ENCODE results near the gene EPHB1.
"Not testable (repeated sequence)": the region's sequence is repeated elsewhere in the genome, so short reads cannot be mapped to it uniquely, and the experiment has no call there.

EPHB1 gene

DNA sequence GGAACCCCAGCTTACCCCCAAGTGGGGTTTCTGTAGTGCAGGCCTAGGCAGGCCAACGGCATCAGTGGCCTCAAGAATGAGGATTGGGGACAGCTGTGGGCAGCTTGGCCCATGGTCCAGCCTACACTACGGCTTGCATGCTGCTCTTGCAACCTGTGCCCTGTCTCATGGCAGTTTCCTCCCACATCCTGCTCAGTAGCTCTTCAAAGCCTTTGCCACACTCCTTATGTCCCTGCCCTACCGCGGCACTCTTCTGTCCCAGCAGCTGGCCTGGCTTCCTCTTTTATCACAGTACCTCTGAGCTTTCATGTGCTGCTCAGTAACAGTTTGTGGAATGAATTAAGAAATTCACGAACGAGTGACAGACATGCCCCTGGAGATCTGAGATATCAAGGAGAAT is 431.0 kb downstream of the EPHB1 start:
- Histone ChIP-seq H3K27ac (no peak overlapping the region), H3K4me3 (ENCODE audit: low read depth in 1 of 2, low read length in 1 of 2) (no peak overlapping the region), H3K4me1 (ENCODE audit: control insufficient read depth in 1 of 2, insufficient read depth in 1 of 2, low read depth in 1 of 2, low read length in 1 of 2) (peaks cover 0 to 10% of the 10 kb centered on the region in 2 experiments), H3K36me3 (no peaks in the 10 kb centered on the region), H3K9me3 (no peaks in the 10 kb centered on the region), H3K27me3 (no peaks in the 10 kb centered on the region)
- TF ChIP-seq, protein P1, sequence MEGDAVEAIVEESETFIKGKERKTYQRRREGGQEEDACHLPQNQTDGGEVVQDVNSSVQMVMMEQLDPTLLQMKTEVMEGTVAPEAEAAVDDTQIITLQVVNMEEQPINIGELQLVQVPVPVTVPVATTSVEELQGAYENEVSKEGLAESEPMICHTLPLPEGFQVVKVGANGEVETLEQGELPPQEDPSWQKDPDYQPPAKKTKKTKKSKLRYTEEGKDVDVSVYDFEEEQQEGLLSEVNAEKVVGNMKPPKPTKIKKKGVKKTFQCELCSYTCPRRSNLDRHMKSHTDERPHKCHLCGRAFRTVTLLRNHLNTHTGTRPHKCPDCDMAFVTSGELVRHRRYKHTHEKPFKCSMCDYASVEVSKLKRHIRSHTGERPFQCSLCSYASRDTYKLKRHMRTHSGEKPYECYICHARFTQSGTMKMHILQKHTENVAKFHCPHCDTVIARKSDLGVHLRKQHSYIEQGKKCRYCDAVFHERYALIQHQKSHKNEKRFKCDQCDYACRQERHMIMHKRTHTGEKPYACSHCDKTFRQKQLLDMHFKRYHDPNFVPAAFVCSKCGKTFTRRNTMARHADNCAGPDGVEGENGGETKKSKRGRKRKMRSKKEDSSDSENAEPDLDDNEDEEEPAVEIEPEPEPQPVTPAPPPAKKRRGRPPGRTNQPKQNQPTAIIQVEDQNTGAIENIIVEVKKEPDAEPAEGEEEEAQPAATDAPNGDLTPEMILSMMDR (IDR thresholded peaks at IDR 0.05), result no peak

DNA sequence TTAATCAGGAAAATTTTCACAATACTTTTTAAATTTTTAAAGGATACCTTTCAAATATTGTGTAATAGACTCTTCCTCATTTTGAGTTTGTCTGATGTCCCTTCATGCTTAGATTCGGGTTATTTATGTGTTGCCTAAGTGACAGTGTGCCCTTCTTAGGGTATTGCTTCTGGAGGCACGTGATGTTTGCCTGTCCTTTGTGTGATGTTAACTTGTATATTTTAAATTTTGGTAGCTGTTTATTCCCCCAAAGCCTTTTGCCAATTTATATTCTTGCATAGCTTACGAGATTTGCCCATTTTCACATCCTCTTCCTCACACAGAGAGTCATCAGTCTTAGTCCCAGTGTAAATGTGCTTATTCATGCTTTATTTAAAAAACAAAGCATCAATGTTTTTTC is 433.1 kb downstream of the EPHB1 start:
- Histone ChIP-seq H3K36me3 (no peaks in the 10 kb centered on the region), H3K27ac (peak overlapping the region; percentile 28), H3K4me3 (ENCODE audit: low read depth in 1 of 2, low read length in 1 of 2) (no peak overlapping the region), H3K9me3 (no peaks in the 10 kb centered on the region), H3K4me1 (ENCODE audit: control insufficient read depth in 1 of 2, insufficient read depth in 1 of 2, low read depth in 1 of 2, low read length in 1 of 2) (peaks cover 0 to 10% of the 10 kb centered on the region in 2 experiments), H3K27me3 (no peaks in the 10 kb centered on the region)
- TF ChIP-seq, protein P1 (IDR thresholded peaks at IDR 0.05), result no peak

DNA sequence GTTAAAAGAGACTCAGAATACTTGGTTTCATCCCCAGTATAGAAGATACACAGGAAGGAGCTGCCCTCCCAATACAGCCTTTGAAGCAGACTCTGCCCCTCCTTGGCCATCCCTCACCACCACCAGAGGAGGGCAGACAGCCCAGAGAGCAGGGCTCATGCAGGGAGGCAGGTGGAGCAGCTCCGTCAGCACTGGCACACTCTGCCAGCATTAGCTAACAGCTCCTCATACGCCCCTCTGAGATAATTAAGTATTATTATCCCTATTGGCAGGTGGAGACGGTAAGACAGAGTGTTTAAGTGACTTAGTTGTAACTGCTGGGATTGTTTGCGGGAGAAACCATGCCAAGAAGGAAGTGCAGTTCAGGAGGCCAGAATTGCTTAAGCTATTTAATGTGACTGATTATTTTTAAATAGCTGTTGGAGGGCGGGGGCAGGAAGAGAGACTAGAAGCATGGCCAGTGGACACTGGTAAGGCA is 434.0 kb downstream of the EPHB1 start:
- H3K4me1 ChIP-seq (ENCODE audit: control insufficient read depth in 1 of 2, insufficient read depth in 1 of 2, low read depth in 1 of 2, low read length in 1 of 2), result peaks cover 0 to 10% of the 10 kb centered on the region in 2 experiments
- no peak overlapping the region for H3K27ac ChIP-seq
- no peaks in the 10 kb centered on the region for H3K36me3 ChIP-seq
- TF ChIP-seq, protein P1 (IDR thresholded peaks at IDR 0.05), result no peak
- H3K27me3 ChIP-seq, result no peaks in the 10 kb centered on the region
- no peaks in the 10 kb centered on the region for H3K9me3 ChIP-seq
- no peak overlapping the region for H3K4me3 ChIP-seq (ENCODE audit: low read depth in 1 of 2, low read length in 1 of 2)

DNA sequence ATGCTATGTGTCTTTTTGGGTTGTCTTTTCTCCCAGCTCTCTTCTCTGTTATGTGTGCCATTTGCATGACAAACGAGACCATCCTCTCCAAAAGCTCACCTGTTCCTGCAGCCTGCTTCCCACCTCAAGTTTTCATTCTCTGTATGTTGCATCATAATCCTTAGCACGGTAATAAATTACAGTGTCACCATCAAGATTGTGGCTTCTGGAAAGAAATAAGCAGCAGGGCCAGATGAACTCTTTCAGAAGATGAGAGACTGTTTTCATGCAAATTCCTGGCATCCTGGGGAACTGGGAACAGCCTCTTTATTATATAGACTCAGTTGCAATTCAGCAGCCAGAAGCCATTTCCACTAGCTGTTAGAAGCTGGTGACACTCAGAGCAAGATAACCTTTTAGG is 436.7 kb downstream of the EPHB1 start:
- H3K4me1 ChIP-seq (ENCODE audit: control insufficient read depth in 1 of 2, insufficient read depth in 1 of 2, low read depth in 1 of 2, low read length in 1 of 2), result no peaks in the 10 kb centered on the region
- TF ChIP-seq, protein P1 (IDR thresholded peaks at IDR 0.05), result no peak
- H3K27ac ChIP-seq, result no peak overlapping the region
- no peaks in the 10 kb centered on the region for H3K9me3 ChIP-seq
- H3K4me3 ChIP-seq (ENCODE audit: low read depth in 1 of 2, low read length in 1 of 2), result no peak overlapping the region
- H3K36me3 ChIP-seq, result no peaks in the 10 kb centered on the region
- no peaks in the 10 kb centered on the region for H3K27me3 ChIP-seq

DNA sequence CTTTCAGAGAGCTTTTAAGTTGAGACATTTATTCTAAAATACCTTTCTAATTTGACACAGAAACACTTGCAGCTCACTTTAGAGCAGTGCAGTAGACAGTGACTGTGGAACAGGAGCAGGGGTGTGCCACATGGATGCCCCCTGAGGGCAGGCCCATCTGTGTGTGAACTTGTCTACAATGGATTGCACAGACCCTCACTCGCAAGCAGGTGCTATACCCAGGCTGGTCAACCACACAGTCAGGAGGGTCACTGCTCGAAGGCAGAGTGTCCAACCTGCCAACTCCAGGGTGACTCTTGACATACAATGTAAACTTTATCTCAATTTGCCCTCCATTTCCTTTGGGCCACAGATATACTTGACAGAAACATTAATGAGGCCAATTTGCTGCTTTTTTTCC is 437.2 kb downstream of the EPHB1 start:
- H3K9me3 ChIP-seq, result no peaks in the 10 kb centered on the region
- no peak overlapping the region for H3K4me3 ChIP-seq (ENCODE audit: low read depth in 1 of 2, low read length in 1 of 2)
- no peaks in the 10 kb centered on the region for H3K4me1 ChIP-seq (ENCODE audit: control insufficient read depth in 1 of 2, insufficient read depth in 1 of 2, low read depth in 1 of 2, low read length in 1 of 2)
- H3K27me3 ChIP-seq, result no peaks in the 10 kb centered on the region
- H3K36me3 ChIP-seq, result no peaks in the 10 kb centered on the region
- TF ChIP-seq, protein P1 (IDR thresholded peaks at IDR 0.05), result no peak
- H3K27ac ChIP-seq, result no peak overlapping the region

DNA sequence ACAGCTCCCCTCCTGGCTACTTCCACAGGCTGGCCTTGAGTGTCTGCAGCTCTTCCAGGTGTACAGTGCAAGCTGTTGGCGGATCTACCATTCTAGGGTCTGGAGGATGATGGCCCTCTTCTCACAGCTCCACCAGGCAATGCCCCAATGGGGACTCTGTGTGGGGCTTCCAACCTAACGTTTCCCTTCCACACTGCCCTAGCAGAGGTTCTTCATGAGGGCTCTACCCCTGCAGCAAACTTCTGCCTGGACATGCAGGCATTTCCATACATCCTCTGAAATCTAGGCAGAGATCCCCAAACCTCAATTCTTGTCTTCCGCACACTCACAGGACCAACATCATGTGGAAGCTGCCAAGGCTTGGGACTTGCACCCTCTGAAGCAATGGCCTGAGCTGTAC is 438.4 kb downstream of the EPHB1 start:
- not testable (repeated sequence) for H3K27me3 ChIP-seq; H3K36me3 ChIP-seq; H3K4me3 ChIP-seq (ENCODE audit: low read depth in 1 of 2, low read length in 1 of 2); H3K9me3 ChIP-seq; H3K27ac ChIP-seq; H3K4me1 ChIP-seq (ENCODE audit: control insufficient read depth in 1 of 2, insufficient read depth in 1 of 2, low read depth in 1 of 2, low read length in 1 of 2)

Measured in neutrophil (primary cell).